Choroid plexus epithelial cell (primary cell): Measurements from ENCODE around the gene RIMBP2.

Experiments used
- DNase-seq: peaks from one replicate; pipeline ENCODE4 v3.0.0-alpha.2; 2010; ENCODE audit warnings: low read depth
- H3K4me3 ChIP-seq: 2 replicates; pipeline ENCODE4 v1.5.1; 2011; ENCODE audit warnings: low read depth, mild to moderate bottlenecking, control low read depth, low read length, moderate library complexity
- CTCF ChIP-seq: conservative IDR thresholded peaks from 2 replicates; pipeline ENCODE4 v1.5.1; 2011; ENCODE audit warnings: low read depth, mild to moderate bottlenecking, control low read depth, inconsistent platforms, low read length, moderate library complexity

The RIMBP2 gene

GRCh38 chr12:130640901-130641300, 75.2 kb downstream of the RIMBP2 start:
- no peak for TF ChIP-seq CTCF
- H3K4me3 ChIP-seq: no peak overlapping the region
- DNase-seq: no peak

GRCh38 chr12:130640496-130640895, 75.6 kb downstream of the RIMBP2 start:
- no peak for DNase-seq
- no peak for TF ChIP-seq CTCF
- no peak overlapping the region for H3K4me3 ChIP-seq

- no peak for DNase-seq
- TF ChIP-seq CTCF: no peak
- H3K4me3 ChIP-seq: no peak overlapping the region
These were observed 76.3 kb downstream of the RIMBP2 start for GRCh38 chr12:130639476-130640424.

GRCh38 chr12:130636370-130636769, 79.7 kb downstream of the RIMBP2 start:
- DNase-seq: no peak
- H3K4me3 ChIP-seq: no peak overlapping the region
- no peak for TF ChIP-seq CTCF

- H3K4me3 ChIP-seq: no peak overlapping the region
- no peak for TF ChIP-seq CTCF
- DNase-seq: no peak
These were observed 81.2 kb downstream of the RIMBP2 start for GRCh38 chr12:130634866-130635265.

- H3K4me3 ChIP-seq: no peak overlapping the region
- DNase-seq: no peak
- TF ChIP-seq CTCF: no peak
These were observed 82.3 kb downstream of the RIMBP2 start for GRCh38 chr12:130633771-130634170.

- no peak for DNase-seq
- no peak overlapping the region for H3K4me3 ChIP-seq
- TF ChIP-seq CTCF: no peak
These were observed 83.5 kb downstream of the RIMBP2 start for GRCh38 chr12:130632642-130633041.
